DOHH2 (cell line): ENCODE results near the gene RBFOX1.

ENCODE experiments used
- H3F3A ChIP-seq: fragments of 200-600 bp; sonication (generic), shearing (Covaris generic); 2 replicates; pipeline ENCODE4 v1.6.0; 2016; ENCODE audit warnings: antibody characterized with exemption, mild to moderate bottlenecking; ENCODE audit not compliant: control insufficient read depth, insufficient read depth
- H3K27ac ChIP-seq: fragments of 200-600 bp; sonication (generic); 2 replicates; pipeline ENCODE4 v1.5.1; 2014; ENCODE audit warnings: low read depth, mild to moderate bottlenecking, low read length, moderate library complexity
- H3K27me3 ChIP-seq: fragments of 200-600 bp; sonication (generic); 2 replicates; pipeline ENCODE4 v1.6.1; 2014; ENCODE audit warnings: mild to moderate bottlenecking, low read length, mixed read lengths; ENCODE audit not compliant: control insufficient read depth
- H3K36me3 ChIP-seq: fragments of 200-600 bp; sonication (generic); 2 replicates; pipeline ENCODE4 v1.6.1; 2014; ENCODE audit warnings: mild to moderate bottlenecking, low read length, moderate library complexity, mixed read lengths; ENCODE audit not compliant: control insufficient read depth
- H3K4me1 ChIP-seq: fragments of 200-600 bp; sonication (generic); 2 replicates; pipeline ENCODE4 v1.6.1; 2014; ENCODE audit warnings: mild to moderate bottlenecking, low read length, mixed read lengths; ENCODE audit not compliant: control insufficient read depth
- H3K4me2 ChIP-seq: fragments of 200-600 bp; sonication (generic); 2 replicates; pipeline ENCODE4 v1.6.0; 2014; ENCODE audit warnings: mild to moderate bottlenecking, low read length, moderate library complexity
- H3K4me3 ChIP-seq: fragments of 200-600 bp; sonication (generic); 2 replicates; pipeline ENCODE4 v1.5.1; 2014; ENCODE audit warnings: mild to moderate bottlenecking, low read length, mixed read lengths
- H3K79me2 ChIP-seq: fragments of 200-600 bp; sonication (generic); 2 replicates; pipeline ENCODE4 v1.6.1; 2014; ENCODE audit warnings: mild to moderate bottlenecking, low read length, mixed read lengths; ENCODE audit not compliant: control insufficient read depth
- H3K9me2 ChIP-seq: fragments of 200-600 bp; sonication (generic); replicated peaks from 2 replicates; pipeline ENCODE4 v1.6.1; 2014; ENCODE audit warnings: mild to moderate bottlenecking, low read length, mixed read lengths; ENCODE audit not compliant: control insufficient read depth
- H3K9me3 ChIP-seq: fragments of 200-600 bp; sonication (generic); 2 replicates; pipeline ENCODE4 v1.6.1; 2014; ENCODE audit warnings: antibody characterized with exemption, low read length, mixed read lengths; ENCODE audit not compliant: control insufficient read depth, insufficient read depth
- H4K20me1 ChIP-seq: fragments of 200-600 bp; sonication (generic); 2 replicates; pipeline ENCODE4 v1.6.0; 2014; ENCODE audit warnings: low read depth, mild to moderate bottlenecking, antibody characterized with exemption, low read length, moderate library complexity; ENCODE audit not compliant: control insufficient read depth, insufficient read depth
- CTCF ChIP-seq: fragments of 200-600 bp; sonication (generic); IDR thresholded peaks from one replicate; pipeline ENCODE4 v1.5.1; 2014; ENCODE audit warnings: antibody characterized with exemption, mild to moderate bottlenecking, low read depth, low read length; ENCODE audit not compliant: poor library complexity, severe bottlenecking
- EZH2phosphoT487 ChIP-seq: fragments of 200-600 bp; sonication (generic); IDR thresholded peaks from 2 replicates; pipeline ENCODE4 v1.6.1; 2017; ENCODE audit warnings: borderline replicate concordance, mild to moderate bottlenecking, antibody characterized with exemption, low read length, moderate library complexity, mixed read lengths

The RBFOX1 gene

DNA sequence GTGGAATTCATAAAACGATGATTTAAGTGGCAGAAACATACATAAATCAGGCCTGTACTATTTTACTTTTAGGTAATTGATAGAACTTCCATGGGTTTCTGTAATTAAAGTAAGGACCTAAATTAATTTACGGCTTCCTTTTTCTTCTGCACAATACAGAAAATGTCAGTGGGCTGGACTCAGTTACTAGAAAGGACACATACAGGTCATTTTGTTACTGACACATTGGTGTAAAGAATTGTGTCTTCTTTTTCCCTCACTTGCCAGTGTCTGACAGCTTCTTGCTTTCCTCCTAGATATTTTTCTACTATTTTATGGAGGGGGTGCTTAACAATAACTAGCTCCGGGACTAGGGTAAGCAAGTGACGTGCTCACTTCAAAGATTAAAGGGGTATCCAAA, 304.8 kb downstream of the RBFOX1 start:
- Histone ChIP-seq H3K79me2 (no peaks in the 10 kb centered on the region), H4K20me1 (no peaks in the 10 kb centered on the region), H3K9me3 (no peaks in the 10 kb centered on the region; the same call in 1 of the 2 replicates), H3K27me3 (no peaks in the 10 kb centered on the region), H3K4me2 (no peak overlapping the region), H3K4me3 (no peak overlapping the region), H3K9me2 (no peaks in the 10 kb centered on the region), H3K4me1 (no peaks in the 10 kb centered on the region), H3K27ac (no peak overlapping the region), H3F3A (no peaks in the 10 kb centered on the region), H3K36me3 (no peaks in the 10 kb centered on the region)
- TF ChIP-seq EZH2phosphoT487 = no peak
- TF ChIP-seq CTCF = no peak

DNA sequence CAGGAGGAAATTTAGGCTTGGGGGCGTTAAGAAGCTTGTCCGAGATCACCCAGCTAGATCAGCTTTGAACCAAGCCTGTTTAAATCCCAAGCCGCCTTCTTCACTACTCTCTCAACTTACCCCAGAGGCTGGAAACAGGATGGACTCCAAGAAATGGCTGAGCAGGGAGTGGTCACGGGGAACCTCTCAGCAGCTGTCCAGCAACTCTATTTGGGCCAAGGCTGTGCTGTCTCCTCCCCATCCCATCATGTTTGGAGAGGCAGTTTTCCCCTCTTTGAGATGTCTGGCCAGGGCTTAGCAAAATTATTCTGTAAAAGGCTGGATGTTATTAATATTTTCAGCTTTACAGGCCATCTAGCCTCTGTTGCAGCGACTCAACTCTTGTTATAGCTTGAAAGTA, 305.7 kb downstream of the RBFOX1 start:
- H3K4me2 ChIP-seq = no peak overlapping the region
- H3F3A ChIP-seq = no peaks in the 10 kb centered on the region
- H3K27me3 ChIP-seq = no peaks in the 10 kb centered on the region
- no peak overlapping the region for H3K4me3 ChIP-seq
- no peaks in the 10 kb centered on the region for H3K9me2 ChIP-seq
- H3K4me1 ChIP-seq = no peaks in the 10 kb centered on the region
- H3K9me3 ChIP-seq = no peaks in the 10 kb centered on the region
- no peaks in the 10 kb centered on the region for H3K79me2 ChIP-seq
- H3K36me3 ChIP-seq = no peaks in the 10 kb centered on the region
- no peaks in the 10 kb centered on the region for H4K20me1 ChIP-seq
- TF ChIP-seq CTCF (no peak), EZH2phosphoT487 (no peak)
- no peak overlapping the region for H3K27ac ChIP-seq

GRCh38 chr16:7640334-7640733, 307.7 kb downstream of the RBFOX1 start:
- Histone ChIP-seq H3K79me2 (no peaks in the 10 kb centered on the region), H3K27me3 (no peaks in the 10 kb centered on the region), H3K9me3 (no peaks in the 10 kb centered on the region), H3K4me2 (no peak overlapping the region), H3K4me1 (no peaks in the 10 kb centered on the region), H3K9me2 (no peaks in the 10 kb centered on the region), H3F3A (no peaks in the 10 kb centered on the region), H3K4me3 (no peak overlapping the region), H3K36me3 (no peaks in the 10 kb centered on the region), H4K20me1 (no peaks in the 10 kb centered on the region), H3K27ac (no peak overlapping the region)
- TF ChIP-seq EZH2phosphoT487 = no peak
- no peak for TF ChIP-seq CTCF

- no peaks in the 10 kb centered on the region for H3K4me1 ChIP-seq
- H3K36me3 ChIP-seq = no peaks in the 10 kb centered on the region
- no peaks in the 10 kb centered on the region for H3K27me3 ChIP-seq
These were observed 311.5 kb downstream of the RBFOX1 start for GRCh38 chr16:7644176-7644575.

More at GRCh38 chr16:7644176-7644575, 311.5 kb downstream of the RBFOX1 start:
- no peaks in the 10 kb centered on the region for H3K79me2 ChIP-seq
- H3K9me2 ChIP-seq = no peaks in the 10 kb centered on the region
- H3K4me3 ChIP-seq = no peak overlapping the region
- no peak overlapping the region for H3K4me2 ChIP-seq
- H3F3A ChIP-seq = no peaks in the 10 kb centered on the region
- no peaks in the 10 kb centered on the region for H4K20me1 ChIP-seq
- TF ChIP-seq CTCF = no peak
- no peak for TF ChIP-seq EZH2phosphoT487
- no peak overlapping the region for H3K27ac ChIP-seq
- H3K9me3 ChIP-seq = no peaks in the 10 kb centered on the region
